MM.1S (cell line): ENCODE measurements around the gene COL25A1.

Experiments
- EZH2 ChIP-seq: fragments of 300-600 bp; sonication (generic); optimal IDR thresholded peaks from 2 replicates; pipeline ENCODE3; 2017; ENCODE audit warnings: low read depth, mild to moderate bottlenecking, antibody characterized with exemption, low read length, mixed read lengths
- EZH2phosphoT487 ChIP-seq: fragments of 300-600 bp; sonication (generic); IDR thresholded peaks from 2 replicates; pipeline ENCODE4 v1.6.1; 2018; ENCODE audit warnings: antibody characterized with exemption, low read length
- TF ChIP-seq, protein P1 (sequence below): fragments of 300-600 bp; sonication (generic); IDR thresholded peaks from 2 replicates; pipeline ENCODE4 v1.5.1; 2016; ENCODE audit warnings: antibody characterized with exemption, low read length, mixed read lengths

GRCh38 chr4:108890484-108890881 lies 412.0 kb downstream of the COL25A1 start:
- TF ChIP-seq, protein P1, sequence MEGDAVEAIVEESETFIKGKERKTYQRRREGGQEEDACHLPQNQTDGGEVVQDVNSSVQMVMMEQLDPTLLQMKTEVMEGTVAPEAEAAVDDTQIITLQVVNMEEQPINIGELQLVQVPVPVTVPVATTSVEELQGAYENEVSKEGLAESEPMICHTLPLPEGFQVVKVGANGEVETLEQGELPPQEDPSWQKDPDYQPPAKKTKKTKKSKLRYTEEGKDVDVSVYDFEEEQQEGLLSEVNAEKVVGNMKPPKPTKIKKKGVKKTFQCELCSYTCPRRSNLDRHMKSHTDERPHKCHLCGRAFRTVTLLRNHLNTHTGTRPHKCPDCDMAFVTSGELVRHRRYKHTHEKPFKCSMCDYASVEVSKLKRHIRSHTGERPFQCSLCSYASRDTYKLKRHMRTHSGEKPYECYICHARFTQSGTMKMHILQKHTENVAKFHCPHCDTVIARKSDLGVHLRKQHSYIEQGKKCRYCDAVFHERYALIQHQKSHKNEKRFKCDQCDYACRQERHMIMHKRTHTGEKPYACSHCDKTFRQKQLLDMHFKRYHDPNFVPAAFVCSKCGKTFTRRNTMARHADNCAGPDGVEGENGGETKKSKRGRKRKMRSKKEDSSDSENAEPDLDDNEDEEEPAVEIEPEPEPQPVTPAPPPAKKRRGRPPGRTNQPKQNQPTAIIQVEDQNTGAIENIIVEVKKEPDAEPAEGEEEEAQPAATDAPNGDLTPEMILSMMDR = no peak
- no peak for TF ChIP-seq EZH2phosphoT487
- TF ChIP-seq EZH2 = no peak
